Hematopoietic multipotent progenitor cell treated with erythropoietin and hydrocortisone succinate and interleukin-3 and kit ligand, for 8 days (in vitro differentiated cells): ENCODE measurements around the gene LDB2.
A peak's percentile ranks its signal among the peaks of the same experiment; 100 is the strongest.
"Not testable (repeated sequence)": the region's sequence is repeated elsewhere in the genome, so short reads cannot be mapped to it uniquely, and the experiment has no call there.

ENCODE experiments used
- DNase-seq: peaks from one replicate; pipeline ENCODE4 v3.0.0-alpha.2; 2015

Gene LDB2

DNA sequence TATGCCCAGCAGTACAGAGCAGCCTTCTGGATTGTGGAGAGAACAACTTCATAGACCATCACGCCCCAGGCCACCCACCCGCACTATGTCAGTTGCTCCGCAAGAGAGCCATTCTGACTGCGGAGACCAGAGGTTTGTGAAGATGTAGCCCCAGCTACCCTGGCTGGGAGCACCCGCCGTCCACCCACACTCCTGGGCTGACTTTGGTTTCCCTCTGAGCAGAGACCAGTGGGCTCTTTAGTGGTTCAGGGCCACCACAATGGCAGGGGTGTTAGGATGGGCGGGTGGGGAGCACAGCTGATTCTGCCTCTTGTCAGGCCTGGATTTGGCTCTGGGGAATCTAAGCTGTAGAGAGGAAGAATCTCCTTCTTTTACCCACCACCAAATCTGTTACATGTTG is 313.4 kb downstream of the LDB2 start:
- no peak for DNase-seq

DNA sequence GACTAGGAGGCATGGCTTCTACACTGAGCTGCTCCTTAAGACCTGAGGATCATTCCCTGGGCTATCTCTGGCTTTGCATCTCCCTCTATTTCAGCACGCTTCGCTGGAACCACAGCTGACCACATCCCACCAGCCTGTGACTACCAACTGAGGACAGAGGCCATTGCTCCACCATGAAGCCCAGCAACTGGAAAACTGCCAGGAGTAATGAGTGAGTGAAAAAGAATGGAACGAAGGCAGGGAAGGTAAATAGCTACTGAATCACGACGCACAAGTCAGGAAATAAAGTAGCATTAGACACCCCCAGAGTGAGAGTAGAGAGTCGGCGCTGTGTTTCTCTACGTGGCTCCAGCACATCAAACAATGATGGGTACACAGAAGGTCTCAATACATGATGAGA is 314.7 kb downstream of the LDB2 start:
- no peak for DNase-seq

DNA sequence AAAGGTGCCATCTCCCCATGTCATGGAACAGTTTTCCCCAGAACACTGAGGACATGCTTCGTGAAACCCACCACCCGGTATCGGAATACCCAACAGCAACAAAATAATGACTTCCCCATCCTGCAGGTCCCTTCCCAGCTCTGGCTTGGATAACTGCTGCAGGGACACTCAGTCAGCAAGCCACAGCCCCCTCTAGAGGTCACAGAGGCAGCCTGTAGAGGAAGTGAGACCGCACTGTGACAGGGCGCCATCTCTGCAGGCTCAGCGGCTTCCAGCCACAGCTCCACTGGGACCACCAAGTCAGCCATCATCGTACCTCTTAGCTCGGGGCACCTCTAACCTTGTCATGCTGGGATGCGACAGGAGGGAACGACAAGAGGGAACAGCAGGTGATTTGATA is 315.9 kb downstream of the LDB2 start:
- no peak for DNase-seq

DNA sequence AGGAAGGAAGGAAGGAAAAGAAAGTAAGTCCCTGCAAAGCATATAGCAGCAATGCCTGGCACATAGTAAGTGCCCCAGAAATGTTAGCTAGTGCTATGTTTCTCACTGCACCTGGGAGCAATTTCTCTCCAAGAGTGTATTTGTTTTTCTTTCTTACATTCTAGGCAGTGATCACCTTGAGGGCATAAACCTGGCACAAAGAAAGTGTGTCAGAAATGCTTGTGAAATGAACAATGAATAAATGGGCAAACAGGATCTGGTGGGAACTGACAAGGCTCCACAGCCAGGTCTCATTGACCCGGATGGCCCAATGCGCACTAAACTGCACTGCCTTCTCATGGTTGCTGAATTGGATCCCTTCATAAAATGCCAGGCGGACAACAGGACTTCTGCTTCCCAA is 316.4 kb downstream of the LDB2 start:
- DNase-seq = no peak

DNA sequence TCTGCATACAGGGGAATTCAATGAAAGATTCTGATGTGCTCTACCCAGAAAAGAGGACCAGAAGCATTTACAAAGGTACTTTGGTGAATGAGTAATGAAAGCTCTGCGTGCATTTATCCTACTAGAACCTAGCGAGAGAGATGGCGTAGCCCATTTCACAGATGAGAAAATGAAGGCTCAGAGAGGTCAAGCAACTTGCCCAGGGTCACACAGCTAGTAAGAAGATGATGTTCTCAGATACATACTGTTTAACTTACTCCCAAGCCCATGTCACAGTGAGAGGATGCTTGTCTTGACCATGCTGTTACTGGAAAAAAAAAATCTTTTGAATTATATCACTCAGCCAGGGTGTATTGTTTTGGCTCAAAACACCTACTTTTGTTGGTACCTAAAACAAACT is 317.3 kb downstream of the LDB2 start:
- no peak for DNase-seq

DNA sequence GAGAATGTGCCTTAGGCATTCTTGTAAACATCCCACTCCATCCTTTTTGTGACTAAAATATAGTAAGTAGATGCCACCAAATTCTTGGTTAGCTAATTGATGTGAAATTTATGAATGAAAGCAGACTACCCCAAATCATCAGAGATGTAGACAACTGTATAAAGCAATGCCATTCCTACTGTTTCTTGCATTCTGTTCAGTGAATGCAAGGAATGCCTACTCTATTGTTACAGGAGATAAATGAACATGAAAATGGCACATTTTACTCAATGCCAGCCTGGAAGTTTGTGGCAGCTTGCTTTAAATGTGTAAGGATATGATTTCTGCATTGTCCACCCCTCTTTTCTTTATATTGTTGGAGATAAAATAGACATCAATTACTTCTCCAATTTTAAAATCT is 317.9 kb downstream of the LDB2 start:
- no peak for DNase-seq

DNA sequence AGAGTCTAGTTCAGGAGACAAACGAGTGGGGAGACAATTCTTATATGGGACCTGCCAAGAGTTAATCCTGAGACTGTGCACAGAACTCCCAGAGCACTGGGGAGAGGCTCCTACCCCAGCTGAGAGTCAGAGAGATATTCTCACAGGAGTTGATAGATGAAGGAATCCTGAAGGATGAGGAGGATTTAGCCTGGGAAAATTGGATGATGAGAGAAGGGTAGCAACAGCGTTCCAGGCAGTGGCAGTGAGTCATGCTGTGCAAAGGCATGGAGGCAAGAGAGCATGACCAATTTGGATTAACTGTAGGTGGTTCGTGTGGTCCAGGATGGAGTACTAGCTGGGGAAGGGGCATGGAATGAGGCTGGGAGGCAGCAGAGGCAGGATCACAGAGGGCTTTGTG is 318.6 kb downstream of the LDB2 start:
- no peak for DNase-seq

DNA sequence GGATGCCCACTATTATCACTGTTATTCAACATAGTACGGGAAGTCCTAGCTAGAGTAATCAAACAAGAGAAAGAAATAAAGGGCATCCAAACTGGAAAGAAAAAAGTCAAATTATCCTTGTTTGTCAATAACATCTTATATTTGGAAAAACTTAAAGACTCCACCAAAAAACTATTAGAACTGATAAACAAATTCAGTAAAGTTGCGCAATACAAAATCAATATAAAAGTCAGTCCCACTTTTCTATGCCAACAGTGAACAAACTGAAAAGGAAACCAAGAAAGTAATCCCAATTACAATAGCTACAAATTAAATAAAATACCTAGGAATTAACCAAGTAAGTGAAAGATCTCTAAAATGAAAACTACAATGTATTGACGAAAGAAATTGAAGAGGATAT is 321.3 kb downstream of the LDB2 start:
- DNase-seq = no peak

DNA sequence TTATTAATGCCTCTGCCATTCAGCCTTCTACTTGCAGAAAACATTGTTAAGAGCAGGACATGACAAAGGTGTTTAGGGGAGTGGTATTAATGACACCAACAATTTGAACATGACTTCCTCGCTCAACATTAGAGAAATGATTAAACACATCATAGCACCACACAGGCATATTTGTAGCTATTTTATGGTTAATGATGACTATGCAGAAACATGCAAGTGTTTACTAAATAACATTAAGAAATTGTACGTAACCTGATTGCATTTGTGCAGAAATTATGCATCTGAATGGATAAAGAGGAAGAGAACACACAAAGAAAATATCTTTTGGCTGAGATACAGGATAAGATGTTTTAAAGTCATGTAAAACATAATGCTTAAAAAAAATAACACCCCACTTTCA is 323.5 kb downstream of the LDB2 start:
- DNase-seq = no peak

DNA sequence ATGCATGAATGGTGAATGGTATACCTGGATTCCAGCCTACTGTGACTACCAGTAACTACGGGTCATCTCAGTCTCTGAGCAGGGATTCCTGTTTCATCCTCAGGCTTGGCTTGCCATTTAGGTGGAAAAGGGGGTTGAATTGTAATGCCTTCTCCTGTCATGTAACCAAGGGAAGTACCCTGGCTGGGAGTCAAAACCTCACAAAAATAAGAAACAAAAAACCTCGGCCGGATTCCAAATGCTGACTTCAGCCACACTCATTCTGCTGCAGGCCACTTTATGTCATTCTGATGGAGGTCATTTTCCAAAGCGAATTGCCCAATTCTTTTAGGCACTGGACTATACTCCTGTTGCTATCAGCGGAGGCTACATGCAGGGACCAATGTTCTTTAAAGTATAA is 324.7 kb downstream of the LDB2 start:
- no peak for DNase-seq

DNA sequence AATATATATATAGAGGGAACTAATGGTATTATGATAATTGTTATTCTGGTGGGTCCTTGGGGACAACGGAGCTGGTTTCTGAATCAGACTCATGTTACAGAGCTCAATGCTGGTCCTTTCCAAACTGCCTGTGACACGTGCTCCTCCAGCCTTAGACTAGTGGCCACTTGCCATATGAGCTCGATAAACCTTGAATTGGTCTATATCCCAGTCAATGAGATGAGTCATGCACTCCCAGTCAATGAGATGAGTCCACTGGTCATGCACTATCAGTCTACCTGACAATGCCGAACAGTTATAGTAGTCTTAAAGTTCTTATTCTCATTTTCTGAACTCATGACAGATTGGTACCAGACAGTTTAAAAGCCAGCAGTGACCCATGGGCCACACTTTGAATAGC is 325.2 kb downstream of the LDB2 start:
- DNase-seq = no peak

DNA sequence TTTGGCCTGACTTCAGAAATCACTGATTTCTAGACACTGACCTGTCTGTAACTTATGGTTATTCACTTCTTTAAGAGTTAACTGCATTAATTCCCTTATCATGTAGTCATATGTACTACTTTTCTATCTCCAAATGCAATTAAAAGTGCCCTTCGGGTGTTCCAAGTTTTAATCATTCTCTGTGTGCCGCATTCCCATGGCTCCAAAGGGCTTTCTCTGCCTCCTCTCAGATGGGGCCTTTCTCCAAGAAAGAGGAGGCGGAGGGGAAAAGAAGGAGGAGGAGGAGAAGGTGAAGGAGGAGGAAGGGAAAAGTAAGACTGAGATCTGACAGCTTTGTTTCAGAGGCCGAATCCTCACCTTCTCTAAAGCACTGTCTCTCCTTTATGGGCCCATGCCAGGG is 325.8 kb downstream of the LDB2 start:
- DNase-seq = no peak

DNA sequence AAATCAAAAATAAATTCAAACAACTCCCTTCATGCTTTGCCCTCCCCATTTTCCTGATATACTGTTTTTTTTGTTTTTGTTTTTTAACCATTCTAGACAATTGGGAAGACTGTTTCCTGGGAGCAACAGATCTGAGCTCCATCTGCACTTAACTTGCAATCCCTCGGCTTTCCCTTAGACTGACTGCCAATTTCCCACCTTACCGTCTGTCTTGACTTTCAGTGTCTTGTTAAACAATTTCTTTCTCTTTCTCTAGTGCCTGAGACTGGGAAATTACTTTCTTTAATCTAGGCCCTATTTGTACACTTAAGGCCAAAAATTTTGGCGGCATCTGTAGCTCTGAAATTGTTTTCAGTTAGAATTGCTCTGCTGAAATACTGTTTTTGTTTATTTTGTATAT is 326.3 kb downstream of the LDB2 start:
- DNase-seq = no peak

DNA sequence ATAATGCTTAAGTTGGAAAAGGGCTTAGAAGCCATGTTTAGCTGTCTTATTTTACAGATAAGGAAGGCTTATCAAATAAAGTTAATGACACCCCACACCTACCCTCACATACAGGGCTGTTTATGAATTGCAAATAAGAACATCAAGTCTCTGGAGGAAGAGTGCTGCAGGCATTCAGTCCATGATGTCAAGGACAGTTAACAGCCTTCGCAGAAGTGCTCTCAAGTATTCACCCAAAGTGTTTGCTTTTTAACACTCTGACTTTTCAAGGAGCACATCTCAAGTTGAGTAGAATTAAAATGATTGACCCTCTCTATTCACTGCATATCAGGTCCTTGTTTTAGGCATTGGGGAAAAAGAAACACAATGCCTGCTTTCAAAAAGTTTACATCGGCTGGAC is 328.7 kb downstream of the LDB2 start:
- no peak for DNase-seq

DNA sequence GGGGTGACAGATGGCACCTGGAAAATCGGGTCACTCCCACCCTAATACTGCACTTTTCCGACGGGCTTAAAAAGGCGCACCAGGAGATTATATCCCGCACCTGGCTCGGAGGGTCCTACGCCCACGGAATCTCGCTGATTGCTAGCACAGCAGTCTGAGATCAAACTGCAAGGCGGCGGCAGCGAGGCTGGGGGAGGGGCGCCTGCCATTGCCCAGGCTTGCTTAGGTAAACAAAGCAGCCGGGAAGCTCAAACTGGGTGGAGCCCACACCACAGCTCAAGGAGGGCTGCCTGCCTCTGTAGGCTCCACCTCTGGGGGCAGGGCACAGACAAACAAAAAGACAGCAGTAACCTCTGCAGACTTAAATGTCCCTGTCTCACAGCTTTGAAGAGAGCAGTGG is 341.1 kb downstream of the LDB2 start:
- not testable (repeated sequence) for DNase-seq

DNA sequence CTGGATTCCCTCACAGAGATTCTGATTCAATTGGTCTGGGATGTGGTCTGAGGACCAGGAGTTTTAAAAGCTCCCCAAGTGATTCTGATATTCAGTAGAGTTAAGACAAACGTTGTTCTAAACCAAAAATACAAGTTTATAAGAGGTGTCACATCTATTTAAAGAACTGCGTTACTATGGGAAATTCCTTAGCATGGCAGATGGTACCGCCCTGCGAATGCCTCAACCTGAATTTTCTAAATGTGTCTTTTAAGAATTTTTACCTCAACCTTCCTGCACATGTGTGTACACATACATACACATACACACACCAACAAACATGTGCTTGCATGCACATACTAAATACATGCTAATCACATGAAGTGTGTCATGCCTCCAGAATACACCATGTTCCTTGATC is 343.3 kb downstream of the LDB2 start:
- DNase-seq = no peak

DNA sequence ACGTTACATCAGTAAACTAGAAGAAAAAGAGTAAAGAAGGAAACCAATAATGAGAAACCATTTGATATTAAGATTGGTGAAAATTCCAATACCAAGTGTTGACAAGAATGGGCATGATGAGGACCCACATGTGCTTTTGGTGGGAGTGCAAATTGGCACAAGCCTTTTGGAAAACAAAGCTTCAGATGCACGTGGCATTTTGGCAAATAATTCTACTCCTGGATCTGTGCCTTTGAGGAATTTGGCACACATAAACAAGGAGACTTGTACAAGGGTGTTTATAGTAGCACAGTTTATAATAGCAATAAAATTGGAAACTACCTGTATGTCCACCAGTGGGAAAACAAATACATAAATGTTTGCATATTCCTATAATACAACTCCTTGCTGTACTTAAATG is 347.9 kb downstream of the LDB2 start:
- no peak for DNase-seq

DNA sequence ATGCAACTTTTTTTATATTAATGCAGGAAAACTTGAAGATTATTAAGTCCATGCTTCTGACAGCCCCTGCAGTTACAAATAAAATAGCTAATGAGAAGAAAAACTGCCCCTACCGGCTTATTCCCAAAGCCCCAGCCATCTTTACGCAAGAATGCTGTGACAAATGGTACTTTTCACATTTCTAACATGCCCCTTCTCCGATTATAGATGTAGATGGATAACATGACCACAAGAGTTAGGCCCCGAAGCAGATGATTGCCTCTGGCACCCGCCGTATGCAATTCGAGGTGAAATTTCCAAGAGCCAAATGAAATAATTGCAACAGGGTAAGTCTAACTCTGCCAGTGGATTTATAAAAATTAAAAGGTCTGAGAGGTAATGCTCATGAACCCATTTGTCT is 352.8 kb downstream of the LDB2 start:
- no peak for DNase-seq

DNA sequence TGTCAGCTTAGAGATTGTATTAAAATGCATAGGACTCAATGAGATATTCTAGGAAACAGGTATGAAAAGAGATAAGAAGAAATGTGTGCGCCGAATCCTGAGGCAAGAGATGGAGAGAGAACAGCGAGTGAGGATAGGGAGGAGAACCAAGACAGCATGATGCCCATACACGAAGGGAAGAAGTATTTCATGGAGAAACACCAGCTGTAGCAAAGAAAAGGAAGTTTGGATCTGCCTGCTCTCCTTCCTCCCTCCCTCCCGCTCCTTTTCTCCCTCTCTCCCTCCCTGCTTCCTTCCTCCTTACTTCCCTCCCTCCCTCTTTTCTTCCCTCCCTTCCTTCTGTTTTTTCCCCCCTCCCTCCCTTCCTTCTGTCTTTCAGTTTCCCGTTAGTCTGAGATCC is 353.6 kb downstream of the LDB2 start:
- no peak for DNase-seq

DNA sequence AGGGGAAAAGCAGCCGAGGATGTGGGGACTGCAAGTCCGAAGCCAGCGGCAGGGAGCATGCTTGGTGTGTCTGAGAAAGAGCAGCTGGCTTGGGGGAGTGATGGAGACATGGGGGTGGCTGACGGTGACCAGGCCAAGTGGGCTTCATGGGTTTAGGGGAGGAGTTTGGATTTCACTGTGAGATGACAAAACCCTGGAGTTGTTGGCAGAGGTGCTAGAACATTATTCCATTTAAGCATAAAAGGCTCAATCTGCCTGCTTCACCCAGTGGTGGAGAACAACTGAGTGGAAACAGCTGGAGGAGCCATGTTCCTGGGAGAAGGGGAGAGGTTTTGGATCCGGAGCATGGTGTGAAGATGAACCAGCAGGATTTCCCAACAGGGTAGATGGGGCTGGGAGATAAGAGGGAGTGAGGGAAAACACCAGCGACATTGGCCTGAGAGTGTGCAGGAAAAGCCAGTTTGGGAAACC is 354.2 kb downstream of the LDB2 start:
- DNase-seq = no peak

DNA sequence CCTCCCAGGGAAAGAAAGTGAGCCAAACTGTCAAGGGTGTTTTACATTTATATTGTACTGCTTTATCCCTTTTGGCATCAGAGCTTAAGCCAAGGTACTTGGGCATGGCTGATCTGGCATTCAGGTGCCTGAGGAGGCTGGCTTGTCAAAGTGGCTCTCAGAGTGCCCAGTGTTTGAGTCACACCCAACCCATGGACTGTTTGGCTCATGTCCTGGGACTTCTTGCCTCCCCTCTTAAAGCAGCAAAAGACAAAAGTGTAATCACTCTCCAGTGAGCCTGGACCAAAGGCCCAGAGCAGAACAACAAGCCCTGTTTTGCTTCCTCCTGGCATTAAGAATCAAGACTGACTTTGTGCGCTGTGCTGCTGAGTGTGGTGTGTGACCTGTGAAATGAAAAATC is 360.5 kb downstream of the LDB2 start:
- DNase-seq = no peak

DNA sequence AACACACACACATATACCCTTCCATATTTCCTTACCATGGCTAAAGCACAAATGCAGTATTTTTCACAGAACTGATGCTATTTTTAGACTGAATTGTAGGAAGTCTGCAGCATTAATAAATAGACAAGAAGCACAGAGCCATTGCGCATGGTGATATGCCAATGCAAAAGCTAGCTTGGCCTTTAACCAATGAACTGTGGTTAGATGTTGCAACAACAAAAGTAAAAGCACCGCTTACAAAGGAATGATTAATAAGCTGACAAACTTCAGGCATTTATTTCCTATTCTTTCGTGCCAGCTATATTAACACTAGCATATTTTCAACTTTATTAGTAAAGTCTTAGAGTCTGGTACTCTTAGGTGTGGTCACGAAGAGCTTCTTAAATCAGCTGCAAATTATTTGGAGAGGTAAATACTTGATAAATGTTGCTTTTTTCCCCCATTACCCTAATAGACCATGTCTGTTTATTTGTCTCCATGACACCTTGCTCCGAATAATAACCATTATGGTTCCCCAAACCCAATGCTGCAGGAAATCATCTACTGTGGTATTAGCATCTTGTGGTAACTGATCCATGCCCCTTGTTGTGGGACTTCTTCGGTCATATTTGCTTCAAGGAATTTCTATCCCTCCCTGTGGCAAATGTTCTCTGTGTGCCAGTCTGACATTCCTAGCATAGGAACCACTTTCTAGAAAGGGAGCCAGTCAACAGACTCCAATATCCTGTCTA is 366.0 kb downstream of the LDB2 start:
- peak; percentile 6 for DNase-seq

DNA sequence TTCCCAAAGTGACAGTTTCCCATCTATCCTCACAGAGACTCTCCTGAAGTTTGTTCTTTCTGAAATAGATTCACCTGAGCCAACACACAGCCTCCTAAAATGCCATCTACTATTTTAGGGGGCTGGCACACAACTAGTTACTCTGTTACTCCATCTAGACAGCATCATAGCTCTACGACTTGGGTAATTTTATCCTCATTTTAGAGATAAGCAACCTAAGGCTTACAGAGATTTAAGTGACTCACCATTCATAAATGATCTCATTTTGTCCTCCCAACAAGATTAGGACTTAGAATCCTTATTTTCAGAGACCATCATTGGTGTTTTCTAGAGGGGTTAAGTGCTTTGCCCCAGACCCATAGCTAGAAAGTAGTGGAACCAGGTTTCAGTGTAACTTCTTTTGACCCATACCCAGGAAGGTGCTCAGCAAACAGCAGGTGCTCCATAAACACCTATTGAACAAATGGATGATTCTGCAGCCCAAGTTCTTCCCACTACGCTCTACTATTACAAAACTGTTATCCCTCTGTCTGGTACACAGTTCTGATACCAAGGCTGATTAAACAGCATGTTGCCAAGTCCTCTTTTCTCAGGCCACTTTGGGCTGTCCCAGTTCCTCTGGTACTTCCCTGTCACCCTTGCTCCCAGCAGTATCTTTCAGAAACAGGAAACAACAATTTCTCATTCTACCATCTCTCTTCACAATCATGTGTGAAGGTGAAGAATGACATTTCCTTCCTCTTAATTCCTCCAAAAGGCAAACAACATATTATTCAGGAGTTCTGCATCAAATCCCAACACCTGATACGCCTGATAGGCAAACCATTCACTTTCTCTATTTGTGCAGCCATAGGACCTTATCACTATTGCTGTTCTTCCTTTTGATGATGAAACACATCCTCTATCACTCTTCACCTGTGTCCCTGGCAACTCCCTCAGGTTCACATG is 367.5 kb downstream of the LDB2 start:
- no peak for DNase-seq

DNA sequence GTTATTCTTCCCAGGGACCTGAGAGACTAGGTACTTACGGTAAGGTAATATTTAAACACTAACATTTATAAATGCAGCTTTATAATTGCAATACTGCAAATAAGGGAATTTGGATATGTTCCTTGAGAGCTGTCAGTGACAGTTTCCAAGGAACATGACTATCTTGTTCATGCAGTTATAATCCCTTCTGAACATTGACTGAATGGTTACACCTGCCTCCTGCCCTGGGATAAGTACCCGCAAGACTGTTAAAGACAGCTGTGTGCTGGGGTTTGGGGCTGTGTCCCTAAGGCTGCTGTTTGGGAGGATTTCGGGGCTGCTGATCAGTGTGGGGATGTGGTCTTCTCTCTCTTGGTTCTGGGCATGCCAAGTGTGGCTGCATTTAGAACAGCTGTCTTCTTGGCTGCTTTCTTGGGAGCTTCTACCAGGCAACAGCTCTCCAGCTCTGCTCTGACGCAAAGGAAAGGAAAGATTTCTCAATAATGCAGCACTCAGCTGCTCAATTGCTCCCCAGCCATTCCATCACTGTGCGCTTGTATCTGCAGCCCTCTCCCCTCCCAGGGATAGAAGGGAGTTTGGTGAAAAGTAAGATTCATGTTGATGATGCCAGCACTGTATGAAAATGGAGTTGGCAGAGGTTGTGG is 373.4 kb downstream of the LDB2 start:
- DNase-seq = no peak
